Midbrain (tissue), 1 donor: ENCODE data around the gene NEBL.

Experiments
- DNase-seq: peaks from one replicate; lab custom pipeline; 2025; lab: John Stamatoyannopoulos, UW

Gene NEBL

GRCh38 chr10:20778008-20778757, 118.9 kb downstream of the NEBL start:
- DNase-seq: no peak

GRCh38 chr10:20776384-20777118, 120.6 kb downstream of the NEBL start:
- no peak for DNase-seq

GRCh38 chr10:20771051-20771450, 126.1 kb downstream of the NEBL start:
- DNase-seq: no peak

- no peak for DNase-seq
Observed at GRCh38 chr10:20769481-20769880, 127.6 kb downstream of the NEBL start.

- DNase-seq: no peak
Observed at GRCh38 chr10:20768843-20769242, 128.3 kb downstream of the NEBL start.

GRCh38 chr10:20767028-20767427, 130.1 kb downstream of the NEBL start:
- no peak for DNase-seq

GRCh38 chr10:20765066-20765465, 132.0 kb downstream of the NEBL start:
- no peak for DNase-seq

GRCh38 chr10:20760460-20760859, 136.7 kb downstream of the NEBL start:
- no peak for DNase-seq

GRCh38 chr10:20748551-20748950, 148.6 kb downstream of the NEBL start:
- no peak for DNase-seq

GRCh38 chr10:20747782-20748181, 149.3 kb downstream of the NEBL start:
- DNase-seq: no peak

- DNase-seq: no peak
Observed at GRCh38 chr10:20746856-20747255, 150.3 kb downstream of the NEBL start.

- no peak for DNase-seq
Observed at GRCh38 chr10:20745556-20746375, 151.3 kb downstream of the NEBL start.

- DNase-seq: no peak
Observed at GRCh38 chr10:20744821-20745220, 152.3 kb downstream of the NEBL start.

GRCh38 chr10:20743942-20744341, 153.2 kb downstream of the NEBL start:
- DNase-seq: no peak

GRCh38 chr10:20742737-20743541, 154.2 kb downstream of the NEBL start:
- DNase-seq: no peak

GRCh38 chr10:20740120-20740519, 157.0 kb downstream of the NEBL start:
- no peak for DNase-seq

GRCh38 chr10:20737107-20737506, 160.0 kb downstream of the NEBL start:
- no peak for DNase-seq
